B cell (primary cell): ENCODE data around the gene WWC1. TPM values are rescaled to one million over a fixed set of nuclear protein-coding genes. Genes with fewer than 3 reads are reported as not detected.

Experiments used
- ATAC-seq: fragments of 200-7000 bp; cut with Tn5 transposase; one replicate; pipeline ENCODE4 v1.10.0; 2021; ENCODE audit warnings: low read depth, mild to moderate bottlenecking, moderate number of reproducible peaks, moderate library complexity
- CTCF ChIA-PET: fragments of 350-600 bp; sonication (Branson Sonifier 250); formaldehyde crosslinking; loops from one replicate; lab custom pipeline; 2021; ENCODE audit warnings: antibody characterized with exemption, inconsistent platforms; lab: Charles Lee
- POLR2A ChIA-PET: fragments of 350-600 bp; sonication (Branson Sonifier 250); formaldehyde crosslinking; loops from one replicate; lab custom pipeline; 2021; ENCODE audit warnings: antibody characterized with exemption; lab: Charles Lee
- DNase-seq: peaks from one replicate; pipeline ENCODE4 v3.0.0; 2013
- H2AFZ ChIP-seq: 2 replicates; pipeline ENCODE4 v1.6.1; 2012; ENCODE audit warnings: mild to moderate bottlenecking, low read depth, low read length; ENCODE audit not compliant: insufficient read depth, poor library complexity, severe bottlenecking
- H3K27ac ChIP-seq, 2 donors: 1 replicate in 1 of 2; 2 replicates in 1 of 2; pipeline ENCODE4 v1.5.1; 2012 to 2013; ENCODE audit warnings: low read length in 2 of 2, mild to moderate bottlenecking in 2 of 2, moderate library complexity in 1 of 2
- H3K27me3 ChIP-seq, 4 experiments: fragments of 200-600 bp in 1 of 4; sonication (generic) in 1 of 4; replicated peaks in 1 of 4; 1 replicate in 2 of 4; 2 replicates in 2 of 4; pipeline versions ENCODE4 v1.6.1 to v1.7.0; 2013 to 2016; ENCODE audit warnings: low read length in 3 of 4, mild to moderate bottlenecking in 2 of 4, mixed read lengths in 1 of 4, moderate library complexity in 1 of 4; ENCODE audit not compliant: insufficient read depth in 4 of 4, control insufficient read depth in 3 of 4; ENCODE audit errors: control extremely low read depth in 1 of 4
- H3K36me3 ChIP-seq, 2 experiments: replicated peaks in 1 of 2; 1 replicate in 1 of 2; 2 replicates in 1 of 2; pipeline versions ENCODE4 v1.6.1 to v1.7.1; 2013; ENCODE audit warnings: low read length in 1 of 2; ENCODE audit not compliant: insufficient read depth in 2 of 2, control insufficient read depth in 1 of 2; ENCODE audit errors: control extremely low read depth in 1 of 2, extremely low read depth in 1 of 2
- H3K4me1 ChIP-seq, 2 donors: fragments of 200-600 bp in 1 of 2; sonication (generic) in 1 of 2; 1 replicate in 1 of 2; 2 replicates in 1 of 2; pipeline versions ENCODE4 v1.5.1 to v1.6.1; 2013 to 2017; ENCODE audit warnings: low read length in 2 of 2; ENCODE audit not compliant: control insufficient read depth in 2 of 2, insufficient read depth in 2 of 2
- H3K4me2 ChIP-seq: replicated peaks from 2 replicates; pipeline ENCODE3; 2012; ENCODE audit warnings: mild to moderate bottlenecking, low read depth, low read length; ENCODE audit not compliant: poor library complexity, severe bottlenecking
- H3K4me3 ChIP-seq, 5 experiments: fragments of 200-600 bp in 1 of 5; sonication (generic) in 1 of 5; 1 replicate in 3 of 5; 2 replicates in 2 of 5; pipeline versions ENCODE4 v1.5.1 to v1.7.0; 2011 to 2016; ENCODE audit warnings: low read length in 4 of 5, mild to moderate bottlenecking in 4 of 5, low read depth in 2 of 5, control low read depth in 1 of 5, moderate library complexity in 1 of 5; ENCODE audit not compliant: insufficient read depth in 1 of 5; ENCODE audit errors: control extremely low read depth in 1 of 5, extremely low read depth in 1 of 5
- H3K79me2 ChIP-seq: fragments of 200-600 bp; sonication (generic); one replicate; pipeline ENCODE4 v1.6.0; 2016; ENCODE audit warnings: low read length; ENCODE audit not compliant: control insufficient read depth, insufficient read depth
- H3K9ac ChIP-seq: fragments of 200-600 bp; sonication (generic); 2 replicates; pipeline ENCODE4 v1.6.1; 2017; ENCODE audit warnings: mild to moderate bottlenecking, low read length, moderate library complexity
- H3K9me3 ChIP-seq, 3 donors: one replicate each; pipeline versions ENCODE4 v1.6.1 to v1.7.1; 2013; ENCODE audit warnings: low read length in 2 of 3; ENCODE audit not compliant: control insufficient read depth in 2 of 3, insufficient read depth in 1 of 3; ENCODE audit errors: control extremely low read depth in 1 of 3
- H4K20me1 ChIP-seq: 2 replicates; pipeline ENCODE4 v1.6.0; 2012; ENCODE audit warnings: mild to moderate bottlenecking, low read length; ENCODE audit not compliant: insufficient read depth, control insufficient read depth, poor library complexity, severe bottlenecking
- H3K27ac Mint-ChIP-seq: one replicate; pipeline ENCODE4 v1.8.0; 2021; ENCODE audit warnings: mixed read lengths
- H3K27me3 Mint-ChIP-seq: one replicate; pipeline ENCODE4 v1.8.0; 2021; ENCODE audit warnings: mixed read lengths
- H3K4me1 Mint-ChIP-seq: one replicate; pipeline ENCODE4 v1.8.0; 2021; ENCODE audit warnings: mixed read lengths
- H3K4me3 Mint-ChIP-seq: one replicate; pipeline ENCODE4 v1.8.0; 2021; ENCODE audit warnings: mixed read lengths
- H3K9me3 Mint-ChIP-seq: one replicate; pipeline ENCODE4 v1.8.0; 2022; ENCODE audit warnings: mixed read lengths; ENCODE audit not compliant: insufficient read depth
- EZH2 ChIP-seq: IDR thresholded peaks from 2 replicates; pipeline ENCODE4 v1.6.1; 2012; ENCODE audit warnings: borderline replicate concordance, low read depth, mild to moderate bottlenecking, moderate library complexity, low read length; ENCODE audit not compliant: insufficient read depth, poor library complexity, severe bottlenecking
- WGBS: methylation state at CpG from one replicate; pipeline ENCODE4 v1.1.5; 2013; ENCODE audit warnings: missing lambda C conversion rate; ENCODE audit not compliant: insufficient coverage; 5-methylcytosine and 5-hydroxymethylcytosine counted together
- intact Hi-C: fragments of 100-400 bp; cut with micrococcal nuclease; formaldehyde crosslinking; loops from one replicate; pipeline ENCODE4 v1.10.0; 2022
- polyA plus RNA-seq: library from polyadenylated mRNA; depleted of rRNA; stranded (reverse); fragments of >200 nt; gene quantifications from 2 replicates; pipeline ENCODE4 v1.2.3, GENCODE V29; 2012
- total RNA-seq, 2 donors: library from RNA; stranded (reverse); fragments of 120-200 nt in 1 of 2; gene quantifications; 1 replicate in 1 of 2; 2 replicates in 1 of 2; pipeline versions ENCODE4 v1.2.3 to v1.2.4, GENCODE V29; 2013 to 2022
- TF ChIP-seq, protein P1 (sequence below): fragments of 200-600 bp; IDR thresholded peaks from one replicate; pipeline ENCODE4 v1.8.0; 2022; ENCODE audit warnings: antibody characterized with exemption, mild to moderate bottlenecking

WWC1 gene
- total and polyA plus RNA-seq, 2 donors (not counting 1 experiment from before 2014, with no cell fraction given) = 1.5 to 2.0 TPM

DNA sequence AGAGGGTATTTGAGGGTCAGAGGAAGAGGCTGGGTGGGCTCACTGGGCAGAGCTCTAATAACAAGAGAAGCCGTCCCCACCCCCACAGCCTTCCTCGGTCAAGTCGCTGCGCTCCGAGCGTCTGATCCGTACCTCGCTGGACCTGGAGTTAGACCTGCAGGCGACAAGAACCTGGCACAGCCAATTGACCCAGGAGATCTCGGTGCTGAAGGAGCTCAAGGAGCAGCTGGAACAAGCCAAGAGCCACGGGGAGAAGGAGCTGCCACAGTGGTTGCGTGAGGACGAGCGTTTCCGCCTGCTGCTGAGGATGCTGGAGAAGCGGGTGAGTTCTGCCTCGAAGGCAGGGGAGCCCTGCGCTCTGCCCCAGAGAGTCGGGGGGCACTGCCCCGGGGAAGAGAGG lies 173.2 kb downstream of the WWC1 start:
- CTCF ChIA-PET = no interaction called here
- no peak overlapping the region for H3K27ac Mint-ChIP-seq

DNA sequence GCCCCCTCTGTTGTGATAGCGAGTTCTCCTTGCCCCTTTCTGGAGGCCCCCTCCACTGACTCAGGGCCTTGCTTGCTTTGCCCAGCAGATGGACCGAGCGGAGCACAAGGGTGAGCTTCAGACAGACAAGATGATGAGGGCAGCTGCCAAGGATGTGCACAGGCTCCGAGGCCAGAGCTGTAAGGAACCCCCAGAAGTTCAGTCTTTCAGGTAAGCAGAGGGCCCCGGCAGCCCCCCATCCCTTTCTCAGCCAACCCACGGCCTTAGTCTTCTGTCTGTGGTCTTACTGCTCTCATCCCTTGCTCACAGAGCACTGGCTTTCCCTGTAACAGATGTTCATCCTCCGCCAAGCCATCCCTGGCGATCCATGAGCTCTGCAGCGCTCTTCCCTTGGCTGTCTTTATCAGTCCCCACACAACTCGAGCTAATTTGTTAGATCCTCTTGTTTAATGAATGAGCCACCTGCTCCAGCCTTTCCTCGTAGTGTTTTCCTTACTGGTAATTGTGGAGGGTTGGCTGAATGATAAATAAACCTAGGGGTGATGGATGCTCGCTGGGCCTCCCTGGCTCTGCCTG lies 176.4 kb downstream of the WWC1 start:
- Histone ChIP-seq H3K27ac (no peak overlapping the region), H2AFZ (no peak overlapping the region), H3K9me3 (no peaks in the 10 kb centered on the region), H3K4me1 (no peaks in the 10 kb centered on the region), H3K9ac (no peak overlapping the region), H3K79me2 (no peaks in the 10 kb centered on the region), H4K20me1 (no peaks in the 10 kb centered on the region), H3K27me3 (no peaks in the 10 kb centered on the region), H3K36me3 (no peaks in the 10 kb centered on the region), H3K4me2 (no peak overlapping the region), H3K4me3 (no peak overlapping the region)
- ChIA-PET CTCF (no interaction called here), POLR2A (no interaction called here)
- Mint-ChIP-seq H3K9me3 (no peaks in the 10 kb centered on the region), H3K27ac (no peak overlapping the region), H3K27me3 (no peaks in the 10 kb centered on the region), H3K4me3 (no peak overlapping the region), H3K4me1 (no peaks in the 10 kb centered on the region)
- intact Hi-C loops = no loop called here
- TF ChIP-seq, protein P1, sequence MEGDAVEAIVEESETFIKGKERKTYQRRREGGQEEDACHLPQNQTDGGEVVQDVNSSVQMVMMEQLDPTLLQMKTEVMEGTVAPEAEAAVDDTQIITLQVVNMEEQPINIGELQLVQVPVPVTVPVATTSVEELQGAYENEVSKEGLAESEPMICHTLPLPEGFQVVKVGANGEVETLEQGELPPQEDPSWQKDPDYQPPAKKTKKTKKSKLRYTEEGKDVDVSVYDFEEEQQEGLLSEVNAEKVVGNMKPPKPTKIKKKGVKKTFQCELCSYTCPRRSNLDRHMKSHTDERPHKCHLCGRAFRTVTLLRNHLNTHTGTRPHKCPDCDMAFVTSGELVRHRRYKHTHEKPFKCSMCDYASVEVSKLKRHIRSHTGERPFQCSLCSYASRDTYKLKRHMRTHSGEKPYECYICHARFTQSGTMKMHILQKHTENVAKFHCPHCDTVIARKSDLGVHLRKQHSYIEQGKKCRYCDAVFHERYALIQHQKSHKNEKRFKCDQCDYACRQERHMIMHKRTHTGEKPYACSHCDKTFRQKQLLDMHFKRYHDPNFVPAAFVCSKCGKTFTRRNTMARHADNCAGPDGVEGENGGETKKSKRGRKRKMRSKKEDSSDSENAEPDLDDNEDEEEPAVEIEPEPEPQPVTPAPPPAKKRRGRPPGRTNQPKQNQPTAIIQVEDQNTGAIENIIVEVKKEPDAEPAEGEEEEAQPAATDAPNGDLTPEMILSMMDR = no peak
- TF ChIP-seq EZH2 = no peak
- 91% methylated on average over 11 of the region's 12 CpGs for WGBS
- ATAC-seq (no peak), DNase-seq (no peak)

More for the DNA sequence above, 173.2 kb downstream of the WWC1 start:
- H3K27ac ChIP-seq = no peak overlapping the region
- intact Hi-C loops = no loop called here
- ATAC-seq = no peak
- no peak overlapping the region for H3K4me3 ChIP-seq
- no peak for DNase-seq
- H3K4me1 ChIP-seq = no peaks in the 10 kb centered on the region
- POLR2A ChIA-PET = no interaction called here
- H3K4me2 ChIP-seq = no peak overlapping the region
- no peak for TF ChIP-seq EZH2
- TF ChIP-seq, protein P1 = no peak
- H3K4me1 Mint-ChIP-seq = no peaks in the 10 kb centered on the region
- no peak overlapping the region for H2AFZ ChIP-seq
- H3K27me3 Mint-ChIP-seq = no peaks in the 10 kb centered on the region
- WGBS = 96% methylated on average over 20 of the region's 20 CpGs
- no peaks in the 10 kb centered on the region for H3K27me3 ChIP-seq
- H3K36me3 ChIP-seq = no peaks in the 10 kb centered on the region
- no peak overlapping the region for H3K9ac ChIP-seq
- H4K20me1 ChIP-seq = no peaks in the 10 kb centered on the region
- no peaks in the 10 kb centered on the region for H3K79me2 ChIP-seq
- H3K9me3 Mint-ChIP-seq = no peaks in the 10 kb centered on the region
- no peak overlapping the region for H3K4me3 Mint-ChIP-seq
- H3K9me3 ChIP-seq = no peaks in the 10 kb centered on the region
